Smooth muscle cell (in vitro differentiated cells): Measurements from ENCODE around the gene SIRPA. TPM values are rescaled to one million over a fixed set of nuclear protein-coding genes. Genes with fewer than 3 reads are reported as not detected.

Source experiments
- DNase-seq: peaks from one replicate; lab custom pipeline; 2025; ENCODE audit not compliant: unreplicated experiment; lab: John Stamatoyannopoulos, UW
- H2AFZ ChIP-seq: fragments of 200-600 bp; sonication (generic); 2 replicates; pipeline ENCODE4 v1.6.0; 2016; ENCODE audit warnings: antibody characterized with exemption, low read depth, mild to moderate bottlenecking
- H3F3A ChIP-seq: fragments of 200-600 bp; sonication (generic); 2 replicates; pipeline ENCODE4 v1.6.0; 2017; ENCODE audit warnings: antibody characterized with exemption, low read depth
- H3K27ac ChIP-seq: fragments of 200-600 bp; sonication (generic); 2 replicates; pipeline ENCODE4 v1.5.1; 2016; ENCODE audit warnings: low read depth, mild to moderate bottlenecking
- H3K27me3 ChIP-seq: fragments of 200-600 bp; sonication (generic); 2 replicates; pipeline ENCODE4 v1.6.1; 2016; ENCODE audit warnings: low read depth, mild to moderate bottlenecking
- H3K36me3 ChIP-seq: fragments of 200-600 bp; sonication (generic); 2 replicates; pipeline ENCODE4 v1.5.1; 2016; ENCODE audit warnings: low read depth
- H3K4me1 ChIP-seq: fragments of 200-600 bp; sonication (generic); 2 replicates; pipeline ENCODE4 v1.5.1; 2016; ENCODE audit warnings: low read depth
- H3K4me2 ChIP-seq: fragments of 200-600 bp; sonication (generic); 2 replicates; pipeline ENCODE4 v1.6.0; 2016; ENCODE audit warnings: mild to moderate bottlenecking
- H3K4me3 ChIP-seq: fragments of 200-600 bp; sonication (generic); 2 replicates; pipeline ENCODE4 v1.5.1; 2016; ENCODE audit warnings: mild to moderate bottlenecking
- H3K79me2 ChIP-seq: fragments of 200-600 bp; sonication (generic); 2 replicates; pipeline ENCODE4 v1.6.0; 2016; ENCODE audit warnings: low read depth, mild to moderate bottlenecking
- H3K9ac ChIP-seq: fragments of 200-600 bp; sonication (generic); 2 replicates; pipeline ENCODE4 v1.6.0; 2016; ENCODE audit warnings: low read depth
- H3K9me3 ChIP-seq: fragments of 200-600 bp; sonication (generic); replicated peaks from 2 replicates; pipeline ENCODE4 v1.5.1; 2016; ENCODE audit warnings: low read depth
- H4K20me1 ChIP-seq: fragments of 200-600 bp; sonication (generic); 2 replicates; pipeline ENCODE4 v1.6.0; 2016; ENCODE audit warnings: low read depth
- WGBS: methylation state at CpG from one replicate; pipeline ENCODE4 v1.1.7; 2016; ENCODE audit warnings: low lambda C conversion rate; 5-methylcytosine and 5-hydroxymethylcytosine counted together
- polyA plus RNA-seq: library from polyadenylated mRNA; unstranded; fragments of >200 nt; fragmentation: Nextera tagmentation; extraction: Ambion mirVana; gene quantifications from 2 replicates; pipeline ENCODE4 v1.2.1, GENCODE V29; 2016
- total RNA-seq: library from RNA; depleted of rRNA; stranded (reverse); fragments of >200 nt; gene quantifications from 2 replicates; pipeline ENCODE4 v1.2.3, GENCODE V29; 2014
- TF ChIP-seq, protein P1 (sequence below): fragments of 200-600 bp; sonication (generic); IDR thresholded peaks from 2 replicates; pipeline ENCODE4 v1.5.1; 2017; ENCODE audit warnings: borderline replicate concordance, mild to moderate bottlenecking, antibody characterized with exemption; ENCODE audit not compliant: insufficient read depth, poor library complexity, severe bottlenecking

The SIRPA gene
- total and polyA plus RNA-seq, 2 experiments from 2014 or later = 8.3 to 14.5 TPM

- TF ChIP-seq, protein P1, sequence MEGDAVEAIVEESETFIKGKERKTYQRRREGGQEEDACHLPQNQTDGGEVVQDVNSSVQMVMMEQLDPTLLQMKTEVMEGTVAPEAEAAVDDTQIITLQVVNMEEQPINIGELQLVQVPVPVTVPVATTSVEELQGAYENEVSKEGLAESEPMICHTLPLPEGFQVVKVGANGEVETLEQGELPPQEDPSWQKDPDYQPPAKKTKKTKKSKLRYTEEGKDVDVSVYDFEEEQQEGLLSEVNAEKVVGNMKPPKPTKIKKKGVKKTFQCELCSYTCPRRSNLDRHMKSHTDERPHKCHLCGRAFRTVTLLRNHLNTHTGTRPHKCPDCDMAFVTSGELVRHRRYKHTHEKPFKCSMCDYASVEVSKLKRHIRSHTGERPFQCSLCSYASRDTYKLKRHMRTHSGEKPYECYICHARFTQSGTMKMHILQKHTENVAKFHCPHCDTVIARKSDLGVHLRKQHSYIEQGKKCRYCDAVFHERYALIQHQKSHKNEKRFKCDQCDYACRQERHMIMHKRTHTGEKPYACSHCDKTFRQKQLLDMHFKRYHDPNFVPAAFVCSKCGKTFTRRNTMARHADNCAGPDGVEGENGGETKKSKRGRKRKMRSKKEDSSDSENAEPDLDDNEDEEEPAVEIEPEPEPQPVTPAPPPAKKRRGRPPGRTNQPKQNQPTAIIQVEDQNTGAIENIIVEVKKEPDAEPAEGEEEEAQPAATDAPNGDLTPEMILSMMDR = no peak
- Histone ChIP-seq H3K36me3 (no peaks in the 10 kb centered on the region), H3K4me2 (no peak overlapping the region), H3K79me2 (no peaks in the 10 kb centered on the region), H2AFZ (no peak overlapping the region), H3K4me1 (peaks cover 2% of the 10 kb centered on the region), H3K9ac (no peak overlapping the region), H3K27me3 (peaks cover 29% of the 10 kb centered on the region), H4K20me1 (no peaks in the 10 kb centered on the region), H3K4me3 (no peak overlapping the region), H3F3A (no peaks in the 10 kb centered on the region), H3K9me3 (no peaks in the 10 kb centered on the region), H3K27ac (no peak overlapping the region)
- WGBS = 73% methylated on average over 8 of the region's 8 CpGs
- DNase-seq = no peak
Measured at GRCh38 chr20:1941226-1941625, 46.0 kb downstream of the SIRPA start.

DNA sequence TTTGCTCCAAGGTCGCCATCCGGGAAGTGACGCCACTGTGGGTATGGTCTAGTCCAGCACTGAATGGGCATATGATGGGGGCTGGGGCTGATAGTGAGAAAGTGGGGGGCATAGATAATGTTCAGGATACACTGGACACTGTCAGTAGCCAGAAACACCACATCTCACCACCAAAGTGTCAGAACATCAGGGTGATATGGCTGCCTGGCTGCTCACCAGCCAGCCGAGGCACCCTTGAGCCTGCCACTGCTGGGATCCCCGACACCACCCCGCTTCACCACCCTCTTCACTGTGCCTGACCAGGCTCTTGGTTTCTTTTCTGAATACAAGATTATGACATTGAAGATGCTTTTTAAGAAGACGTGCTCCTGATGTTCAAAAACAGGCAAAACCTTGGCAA is 46.9 kb downstream of the SIRPA start:
- Histone ChIP-seq H3K79me2 (no peaks in the 10 kb centered on the region), H3F3A (no peaks in the 10 kb centered on the region), H3K36me3 (no peaks in the 10 kb centered on the region), H3K4me2 (no peak overlapping the region), H3K27me3 (peaks cover 37% of the 10 kb centered on the region), H2AFZ (no peak overlapping the region), H3K9me3 (no peaks in the 10 kb centered on the region), H3K4me1 (peaks cover 7% of the 10 kb centered on the region), H3K4me3 (no peak overlapping the region), H3K9ac (no peak overlapping the region), H4K20me1 (no peaks in the 10 kb centered on the region), H3K27ac (no peak overlapping the region)
- TF ChIP-seq, protein P1 = no peak
- 97% methylated on average over 7 of the region's 7 CpGs for WGBS
- DNase-seq = no peak

DNA sequence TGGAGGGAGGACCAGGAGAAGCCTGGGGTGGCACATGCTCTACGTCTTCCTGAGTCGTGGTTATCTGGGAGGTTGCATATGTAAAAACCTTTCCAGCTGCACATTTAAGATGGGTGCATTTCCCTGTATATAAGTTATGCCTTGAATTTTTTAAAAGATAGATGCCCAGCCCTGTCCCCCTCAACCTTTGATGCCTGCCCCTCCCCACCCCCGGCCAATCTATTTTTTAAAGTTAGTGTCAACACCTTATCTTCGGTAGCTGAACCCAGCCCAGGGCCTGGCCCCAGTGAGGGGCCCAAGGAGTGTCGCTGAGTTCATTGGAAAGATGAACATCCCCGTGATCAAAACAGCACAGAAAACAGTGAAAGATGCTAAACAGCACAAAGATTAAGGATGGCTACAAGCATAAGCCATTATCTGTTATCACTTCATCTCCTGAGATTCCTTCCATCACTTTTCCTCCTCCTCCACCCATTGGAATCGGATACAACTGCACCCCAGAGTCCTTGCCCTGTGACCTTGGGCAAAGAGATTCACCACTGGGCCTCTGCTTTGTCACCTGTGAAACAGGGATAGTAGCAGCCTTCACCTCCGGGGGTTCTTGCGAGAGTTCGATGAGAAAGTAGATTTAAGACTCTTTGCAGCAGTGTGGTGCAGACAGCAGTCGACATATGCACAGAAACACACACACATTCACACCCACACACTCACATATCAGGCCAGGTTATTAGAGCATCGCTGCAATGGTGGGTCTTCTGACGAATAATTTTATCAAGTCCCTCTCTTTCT is 47.5 kb downstream of the SIRPA start:
- H3K9ac ChIP-seq = no peak overlapping the region
- H3K36me3 ChIP-seq = no peaks in the 10 kb centered on the region
- H3K79me2 ChIP-seq = no peaks in the 10 kb centered on the region
- H3K4me1 ChIP-seq = peaks cover 13% of the 10 kb centered on the region
- no peak overlapping the region for H3K4me3 ChIP-seq
- no peaks in the 10 kb centered on the region for H3K9me3 ChIP-seq
- H4K20me1 ChIP-seq = no peaks in the 10 kb centered on the region
- no peak overlapping the region for H3K4me2 ChIP-seq
- 89% methylated on average over 13 of the region's 13 CpGs for WGBS
- no peak overlapping the region for H2AFZ ChIP-seq
- H3K27me3 ChIP-seq = peaks cover 43% of the 10 kb centered on the region
- TF ChIP-seq, protein P1 = no peak
- no peak for DNase-seq
- H3K27ac ChIP-seq = no peak overlapping the region
- H3F3A ChIP-seq = no peaks in the 10 kb centered on the region
